ENCODE measurements around the gene AMBRA1.
"Not testable (repeated sequence)": the region's sequence is repeated elsewhere in the genome, so short reads cannot be mapped to it uniquely, and the experiment has no call there.

Gene AMBRA1

GRCh38 chr11:46611526-46612304, 17.9 kb upstream of the AMBRA1 start:
- ATAC-seq: peak in 1 of 2 donors; percentile 25

GRCh38 chr11:46609386-46609785, 15.6 kb upstream of the AMBRA1 start:
- no peak for ATAC-seq

GRCh38 chr11:46607516-46607915, 13.7 kb upstream of the AMBRA1 start:
- ATAC-seq: no peak

GRCh38 chr11:46604796-46605195, 11.0 kb upstream of the AMBRA1 start:
- ATAC-seq: no peak

- ATAC-seq: no peak
Measured at GRCh38 chr11:46603704-46604308, 10.0 kb upstream of the AMBRA1 start.

GRCh38 chr11:46601129-46601528, 7.3 kb upstream of the AMBRA1 start:
- no peak for ATAC-seq

GRCh38 chr11:46600194-46600960, 6.6 kb upstream of the AMBRA1 start:
- ATAC-seq: no peak

GRCh38 chr11:46599340-46600193, 5.7 kb upstream of the AMBRA1 start:
- ATAC-seq: no peak

- peak; percentile 19 to 29 for ATAC-seq
Measured at GRCh38 chr11:46597609-46598219, 3.9 kb upstream of the AMBRA1 start.

GRCh38 chr11:46597155-46597554, 3.3 kb upstream of the AMBRA1 start:
- ATAC-seq: no peak

- ATAC-seq: no peak
Measured at GRCh38 chr11:46594785-46595184, 962 bp upstream of the AMBRA1 start.

- ATAC-seq: no peak
Measured at GRCh38 chr11:46594374-46594700, 514 bp upstream of the AMBRA1 start.

GRCh38 chr11:46590740-46591605, 2.9 kb downstream of the AMBRA1 start:
- no peak for ATAC-seq

- ATAC-seq: no peak
Measured at GRCh38 chr11:46588915-46589314, 4.9 kb downstream of the AMBRA1 start.

- no peak for ATAC-seq
Measured at GRCh38 chr11:46588131-46588530, 5.7 kb downstream of the AMBRA1 start.

- not testable (repeated sequence) for ATAC-seq
Measured at GRCh38 chr11:46583513-46583912, 10.3 kb downstream of the AMBRA1 start.

- no peak for ATAC-seq
Measured at GRCh38 chr11:46582588-46582987, 11.2 kb downstream of the AMBRA1 start.

- ATAC-seq: no peak
Measured at GRCh38 chr11:46577058-46577457, 16.8 kb downstream of the AMBRA1 start.

- ATAC-seq: no peak
Measured at GRCh38 chr11:46574656-46575055, 19.2 kb downstream of the AMBRA1 start.

GRCh38 chr11:46570790-46571398, 22.9 kb downstream of the AMBRA1 start:
- no peak for ATAC-seq
